PC-9 (cell line): ENCODE results near the gene ADGRE3. TPM values are rescaled to one million over a fixed set of nuclear protein-coding genes. Genes with fewer than 3 reads are reported as not detected.
"Not testable (repeated sequence)": the region's sequence is repeated elsewhere in the genome, so short reads cannot be mapped to it uniquely, and the experiment has no call there.

Experiments used
- BruUV-seq: library from RNA; stranded (reverse); fragments of 400-500 nt; replicated peaks from 2 replicates; lab custom pipeline; 2021; lab: Mats Ljungman, UMichigan
- CTCF ChIA-PET: fragments of 300-600 bp; sonication (Branson Sonifier 250); formaldehyde crosslinking; loops from one replicate; lab custom pipeline; 2022; ENCODE audit warnings: antibody characterized with exemption; lab: Charles Lee
- POLR2A ChIA-PET: fragments of 300-600 bp; sonication (Branson Sonifier 250); formaldehyde crosslinking; loops from one replicate; lab custom pipeline; 2022; ENCODE audit warnings: antibody characterized with exemption; ENCODE audit not compliant: unreplicated experiment; lab: Charles Lee
- DNase-seq, 2 experiments: peaks; one replicate each; pipeline versions ENCODE4 v3.0.0 to v3.0.0-alpha.2; 2015 to 2022; ENCODE audit warnings: mixed read lengths in 1 of 2
- H2AFZ ChIP-seq: fragments of 200-600 bp; sonication (generic); 2 replicates; pipeline ENCODE4 v1.8.1; 2017; ENCODE audit warnings: antibody characterized with exemption
- H3F3A ChIP-seq: fragments of 200-600 bp; sonication (generic); 2 replicates; pipeline ENCODE4 v1.8.1; 2017; ENCODE audit warnings: antibody characterized with exemption, mild to moderate bottlenecking, low read depth; ENCODE audit not compliant: insufficient read depth
- H3K27ac ChIP-seq: fragments of 200-600 bp; sonication (generic); 2 replicates; pipeline ENCODE4 v1.6.1; 2016; ENCODE audit warnings: mixed run types
- H3K27me3 ChIP-seq: fragments of 200-600 bp; sonication (generic); 2 replicates; pipeline ENCODE4 v1.6.1; 2016; ENCODE audit warnings: low read depth, mixed run types; ENCODE audit not compliant: insufficient read depth
- H3K36me3 ChIP-seq: fragments of 200-600 bp; sonication (generic); 2 replicates; pipeline ENCODE4 v1.6.1; 2016; ENCODE audit warnings: low read depth, mixed run types
- H3K4me1 ChIP-seq: fragments of 200-600 bp; sonication (generic); replicated peaks from 2 replicates; pipeline ENCODE4 v1.6.1; 2016; ENCODE audit warnings: mixed run types; ENCODE audit not compliant: insufficient read depth
- H3K4me2 ChIP-seq: fragments of 200-600 bp; sonication (generic); 2 replicates; pipeline ENCODE4 v1.6.1; 2017; ENCODE audit warnings: mixed run types
- H3K4me3 ChIP-seq: fragments of 200-600 bp; sonication (generic); 2 replicates; pipeline ENCODE4 v1.6.1; 2016; ENCODE audit warnings: mixed run types
- H3K79me2 ChIP-seq: fragments of 200-600 bp; sonication (generic); 2 replicates; pipeline ENCODE4 v1.6.1; 2017; ENCODE audit warnings: low read depth, mixed run types
- H3K9me2 ChIP-seq: fragments of 200-600 bp; sonication (generic); 2 replicates; pipeline ENCODE4 v1.8.1; 2017; ENCODE audit warnings: mild to moderate bottlenecking; ENCODE audit not compliant: insufficient read depth
- H3K9me3 ChIP-seq: fragments of 200-600 bp; sonication (generic); 2 replicates; pipeline ENCODE4 v1.8.1; 2016; ENCODE audit warnings: low read depth; ENCODE audit not compliant: insufficient read depth
- H4K20me1 ChIP-seq: fragments of 200-600 bp; sonication (generic); 2 replicates; pipeline ENCODE4 v1.8.1; 2017; ENCODE audit not compliant: insufficient read depth
- EZH2 ChIP-seq: fragments of 200-600 bp; sonication (generic); IDR thresholded peaks from 2 replicates; pipeline ENCODE4 v1.8.0; 2017; ENCODE audit warnings: antibody characterized with exemption, low read depth
- intact Hi-C: fragments of 100-400 bp; cut with micrococcal nuclease; formaldehyde crosslinking; loops from one replicate; pipeline ENCODE4 v1.10.0; 2022; ENCODE audit not compliant: unreplicated experiment
- total RNA-seq: library from RNA; stranded (reverse); gene quantifications from 2 replicates; pipeline ENCODE4 v1.2.3, GENCODE V29; 2021
- TF ChIP-seq, protein P1 (sequence below): fragments of 200-600 bp; sonication (generic); conservative IDR thresholded peaks from 2 replicates; pipeline ENCODE4 v1.6.1; 2017; ENCODE audit warnings: mixed run types, antibody characterized with exemption, mild to moderate bottlenecking, moderate library complexity

ADGRE3 gene
- total RNA-seq, 1 experiment from 2014 or later, result not detected

DNA sequence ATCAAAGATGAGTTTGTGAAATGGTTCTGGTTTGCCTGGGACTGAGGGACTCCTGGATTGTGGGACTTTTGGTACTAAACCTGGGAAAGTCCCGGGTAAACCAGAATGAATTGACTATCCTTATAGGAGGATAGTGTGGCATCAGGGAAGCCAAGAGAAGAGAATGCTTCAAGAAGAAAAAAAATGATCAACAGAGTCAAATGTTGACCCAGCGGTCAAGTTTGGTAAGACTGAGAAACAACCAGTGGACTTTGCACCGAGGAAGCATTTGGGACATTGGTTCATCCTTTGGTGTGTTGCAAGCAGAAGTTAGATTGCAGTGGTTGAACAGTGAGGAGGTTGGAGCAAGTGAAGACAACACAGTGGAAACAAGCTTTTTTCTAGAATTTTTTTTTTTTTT, 58.2 kb downstream of the ADGRE3 start:
- BruUV-seq, result no TSS peak
- Histone ChIP-seq H3K27me3 (0 out of 2 replicates have a peak, but pooled peaks cover 10% of the 10 kb centered on the region), H3K36me3 (no peaks in the 10 kb centered on the region), H3K9me2 (no peaks in the 10 kb centered on the region), H3K79me2 (no peaks in the 10 kb centered on the region), H3K9me3 (peaks cover 13% of the 10 kb centered on the region), H3K4me2 (no peak overlapping the region), H3F3A (no peaks in the 10 kb centered on the region), H3K4me3 (no peak overlapping the region), H3K4me1 (no peaks in the 10 kb centered on the region), H3K27ac (no peak overlapping the region), H2AFZ (no peak overlapping the region), H4K20me1 (no peaks in the 10 kb centered on the region)
- intact Hi-C loops, result no loop called here
- TF ChIP-seq EZH2, result no peak
- TF ChIP-seq, protein P1, sequence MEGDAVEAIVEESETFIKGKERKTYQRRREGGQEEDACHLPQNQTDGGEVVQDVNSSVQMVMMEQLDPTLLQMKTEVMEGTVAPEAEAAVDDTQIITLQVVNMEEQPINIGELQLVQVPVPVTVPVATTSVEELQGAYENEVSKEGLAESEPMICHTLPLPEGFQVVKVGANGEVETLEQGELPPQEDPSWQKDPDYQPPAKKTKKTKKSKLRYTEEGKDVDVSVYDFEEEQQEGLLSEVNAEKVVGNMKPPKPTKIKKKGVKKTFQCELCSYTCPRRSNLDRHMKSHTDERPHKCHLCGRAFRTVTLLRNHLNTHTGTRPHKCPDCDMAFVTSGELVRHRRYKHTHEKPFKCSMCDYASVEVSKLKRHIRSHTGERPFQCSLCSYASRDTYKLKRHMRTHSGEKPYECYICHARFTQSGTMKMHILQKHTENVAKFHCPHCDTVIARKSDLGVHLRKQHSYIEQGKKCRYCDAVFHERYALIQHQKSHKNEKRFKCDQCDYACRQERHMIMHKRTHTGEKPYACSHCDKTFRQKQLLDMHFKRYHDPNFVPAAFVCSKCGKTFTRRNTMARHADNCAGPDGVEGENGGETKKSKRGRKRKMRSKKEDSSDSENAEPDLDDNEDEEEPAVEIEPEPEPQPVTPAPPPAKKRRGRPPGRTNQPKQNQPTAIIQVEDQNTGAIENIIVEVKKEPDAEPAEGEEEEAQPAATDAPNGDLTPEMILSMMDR, result no peak
- DNase-seq, result no peak
- ChIA-PET CTCF (no interaction called here), POLR2A (no interaction called here)

DNA sequence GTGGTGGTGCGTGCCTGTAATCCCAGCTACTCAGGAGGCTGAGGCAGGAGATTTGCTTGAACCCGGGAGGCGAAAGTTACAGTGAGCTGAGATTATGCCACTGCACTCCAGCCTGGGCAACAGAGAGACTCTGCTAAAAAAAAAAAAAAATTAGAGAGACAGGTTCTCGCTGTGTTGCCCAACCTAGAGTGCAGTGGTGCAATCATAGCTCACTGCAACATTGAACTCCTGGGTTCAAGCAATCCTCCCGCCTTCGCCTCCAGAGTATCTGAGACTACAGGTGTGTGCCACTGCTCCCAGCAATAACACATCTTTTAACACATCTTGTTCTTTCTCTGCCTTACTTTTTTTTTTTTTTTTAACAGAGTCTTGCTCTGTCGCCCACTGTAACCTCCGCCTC, 59.0 kb downstream of the ADGRE3 start:
- Histone ChIP-seq H3K27ac (no peak overlapping the region), H2AFZ (no peak overlapping the region), H4K20me1 (no peaks in the 10 kb centered on the region), H3K36me3 (no peaks in the 10 kb centered on the region), H3K27me3 (0 out of 2 replicates have a peak, but pooled peaks cover 10% of the 10 kb centered on the region), H3K9me3 (peaks cover 13% of the 10 kb centered on the region), H3K4me2 (no peak overlapping the region), H3K4me1 (no peaks in the 10 kb centered on the region), H3K79me2 (no peaks in the 10 kb centered on the region), H3F3A (no peaks in the 10 kb centered on the region), H3K4me3 (no peak overlapping the region), H3K9me2 (no peaks in the 10 kb centered on the region)
- no peak for TF ChIP-seq EZH2
- TF ChIP-seq, protein P1, result no peak
- POLR2A ChIA-PET, result no interaction called here
- CTCF ChIA-PET, result no interaction called here
- BruUV-seq, result no TSS peak
- intact Hi-C loops, result no loop called here
- DNase-seq, result no peak

DNA sequence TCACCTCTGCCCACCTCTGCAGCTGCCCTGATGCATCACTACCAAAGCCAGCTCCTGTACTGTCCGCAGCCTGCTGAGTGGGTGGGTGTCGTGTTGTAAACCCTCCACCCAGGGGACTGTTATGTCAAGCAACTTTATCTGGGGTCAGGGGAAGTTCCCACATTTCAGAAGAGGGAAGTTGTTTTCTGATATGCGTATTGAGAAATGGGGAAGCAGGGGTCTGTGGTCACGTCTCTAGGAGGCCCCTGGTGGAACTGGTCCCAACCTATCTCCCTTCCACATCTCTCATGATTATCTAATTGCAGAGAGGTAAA, 60.6 kb downstream of the ADGRE3 start:
- Histone ChIP-seq H3K27ac (no peak overlapping the region), H3K9me3 (peaks cover 2% of the 10 kb centered on the region; the same call in 1 of the 2 replicates), H3K36me3 (no peaks in the 10 kb centered on the region), H4K20me1 (no peaks in the 10 kb centered on the region), H2AFZ (no peak overlapping the region), H3K4me2 (no peak overlapping the region), H3K79me2 (no peaks in the 10 kb centered on the region), H3K27me3 (0 out of 2 replicates have a peak, but pooled peaks cover 6% of the 10 kb centered on the region), H3K4me1 (no peaks in the 10 kb centered on the region), H3K9me2 (no peaks in the 10 kb centered on the region), H3F3A (no peaks in the 10 kb centered on the region), H3K4me3 (no peak overlapping the region)
- no TSS peak for BruUV-seq
- TF ChIP-seq EZH2, result no peak
- TF ChIP-seq, protein P1, result no peak
- DNase-seq, result no peak
- intact Hi-C loops, result no loop called here
- CTCF ChIA-PET, result no interaction called here
- POLR2A ChIA-PET, result no interaction called here

DNA sequence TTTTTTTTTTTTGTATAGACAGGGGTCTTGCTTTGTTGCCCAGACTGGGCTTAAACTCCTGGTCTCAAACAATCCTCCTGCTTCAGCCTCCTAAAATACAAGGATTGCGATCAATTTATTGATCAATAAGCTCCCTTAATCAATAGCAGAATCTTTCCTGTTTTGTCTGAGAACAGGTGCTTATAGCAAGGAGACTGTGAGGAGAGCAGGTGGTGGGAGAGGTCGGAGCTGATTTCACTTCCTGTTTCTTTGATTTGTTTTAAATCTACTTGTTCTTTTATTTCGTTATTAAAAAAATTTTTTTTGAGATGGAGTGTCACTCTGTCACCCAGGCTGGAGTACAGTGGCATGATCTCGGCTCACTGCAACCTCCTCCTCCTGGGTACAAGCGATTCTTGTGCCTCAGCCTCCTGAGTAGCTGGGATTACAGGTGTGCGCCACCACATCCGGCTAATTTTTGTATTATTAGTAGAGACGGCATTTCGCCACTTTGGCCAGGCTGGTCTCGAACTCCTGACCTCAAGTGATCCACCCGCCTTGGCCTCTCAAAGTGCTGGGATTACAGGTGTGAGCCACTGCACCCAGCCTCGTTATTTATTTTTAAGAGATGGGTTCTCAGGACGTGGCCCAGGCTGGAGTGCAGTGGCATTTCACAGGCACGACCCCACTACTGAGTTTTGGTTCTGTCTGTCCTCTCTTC, 61.1 kb downstream of the ADGRE3 start:
- H3K27ac ChIP-seq, DNase-seq, H3K4me3 ChIP-seq, H2AFZ ChIP-seq, H3K4me1 ChIP-seq, CTCF ChIA-PET, H3K27me3 ChIP-seq, intact Hi-C loops, H3K36me3 ChIP-seq, H4K20me1 ChIP-seq, BruUV-seq, H3K79me2 ChIP-seq, H3K4me2 ChIP-seq, H3F3A ChIP-seq, H3K9me2 ChIP-seq, H3K9me3 ChIP-seq, POLR2A ChIA-PET: not testable (repeated sequence)
